GM19023 (cell line): ENCODE data around the gene FAM120B.
"Not testable (repeated sequence)": the region's sequence is repeated elsewhere in the genome, so short reads cannot be mapped to it uniquely, and the experiment has no call there.

Experiments
- ATAC-seq: cut with Tn5 transposase; IDR thresholded peaks from one replicate; pipeline ENCODE4 v1.9.1; 2021; ENCODE audit warnings: mild to moderate bottlenecking, moderate library complexity; ENCODE audit not compliant: unreplicated experiment

FAM120B gene

GRCh38 chr6:170378502-170378901, 71.9 kb downstream of the FAM120B start:
- ATAC-seq = no peak

DNA sequence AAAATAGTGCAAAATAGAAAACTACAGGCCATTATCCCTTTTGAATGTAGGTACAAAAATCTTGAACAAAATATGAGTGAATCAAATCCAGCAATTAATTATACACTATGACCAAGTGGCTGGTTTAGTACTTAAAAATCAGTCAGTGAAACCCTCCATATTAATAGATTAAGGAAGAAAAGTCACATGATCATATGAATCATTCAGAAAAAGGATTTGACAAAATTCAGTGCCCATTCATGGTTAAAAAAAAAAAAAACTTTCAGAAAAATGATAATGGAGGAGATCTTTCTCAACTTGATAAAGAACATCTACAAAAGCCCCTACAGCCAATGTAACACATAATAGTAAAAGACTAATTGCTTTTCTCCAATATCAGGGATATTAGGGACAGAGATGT, 75.0 kb downstream of the FAM120B start:
- ATAC-seq = no peak

DNA sequence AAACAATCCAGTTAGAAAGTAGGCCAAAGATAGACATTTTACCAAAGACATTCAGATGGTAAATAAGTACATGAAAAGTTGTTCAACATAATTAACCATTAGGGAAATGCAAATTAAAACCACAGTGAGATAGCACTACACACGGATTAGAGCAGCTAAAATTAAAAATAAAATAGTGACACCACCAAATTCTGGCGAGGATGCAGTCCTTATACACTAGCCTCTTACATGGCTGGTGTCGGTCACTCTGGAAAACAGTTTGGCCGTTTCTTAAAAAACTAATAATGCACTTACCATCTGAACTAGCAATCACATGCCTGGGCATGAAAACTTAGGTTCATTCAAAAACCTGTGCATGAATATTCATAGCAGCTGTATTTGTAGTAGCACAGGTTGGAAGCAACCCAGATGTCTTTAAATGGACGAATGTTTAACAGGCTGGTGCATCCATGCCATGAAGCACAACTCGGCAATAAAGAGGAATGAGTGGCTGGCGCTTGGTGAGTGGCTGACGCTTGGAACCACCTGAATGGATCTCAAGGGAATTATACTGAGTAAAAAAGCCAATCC, 77.0 kb downstream of the FAM120B start:
- no peak for ATAC-seq

DNA sequence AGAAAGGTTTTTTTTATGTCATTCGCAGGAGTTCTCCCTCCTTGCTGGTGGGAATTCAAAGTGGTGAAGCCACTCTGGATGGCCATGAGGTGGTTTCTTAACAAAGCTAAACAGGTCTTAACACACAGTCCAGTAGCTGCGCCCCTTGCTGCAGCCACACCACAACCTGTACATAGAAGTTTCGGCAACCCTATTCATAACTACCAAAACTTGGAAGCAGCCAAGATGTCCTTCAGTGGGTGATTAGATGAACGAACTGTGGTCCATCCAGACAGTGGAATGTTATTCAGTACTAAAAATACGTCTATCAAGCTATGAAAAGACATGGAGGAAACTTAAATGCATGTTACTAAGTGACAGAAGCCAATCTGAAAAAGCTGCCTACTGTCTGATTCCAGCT, 78.9 kb downstream of the FAM120B start:
- ATAC-seq = no peak

DNA sequence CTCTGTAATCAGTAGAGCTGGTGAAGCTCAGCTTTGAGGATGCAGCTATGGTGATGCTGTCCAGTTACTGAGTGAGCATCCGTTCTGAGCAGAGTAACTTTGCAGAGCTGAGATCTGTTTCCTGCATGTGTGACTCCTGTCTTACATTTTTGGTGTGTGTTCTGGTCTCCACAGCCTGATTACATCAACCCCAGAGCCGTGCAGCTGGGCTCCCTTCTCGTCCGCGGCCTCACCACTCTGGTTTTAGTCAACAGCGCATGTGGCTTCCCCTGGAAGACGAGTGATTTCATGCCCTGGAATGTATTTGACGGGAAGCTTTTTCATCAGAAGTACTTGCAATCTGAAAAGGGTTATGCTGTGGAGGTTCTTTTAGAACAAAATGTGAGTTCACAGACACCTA, 81.6 kb downstream of the FAM120B start:
- no peak for ATAC-seq

GRCh38 chr6:170393033-170393432, 86.5 kb downstream of the FAM120B start:
- no peak for ATAC-seq

- no peak for ATAC-seq
These were observed 87.3 kb downstream of the FAM120B start for GRCh38 chr6:170393807-170394399.

- ATAC-seq = no peak
These were observed 88.4 kb downstream of the FAM120B start for GRCh38 chr6:170394980-170395379.

- ATAC-seq = not testable (repeated sequence)
These were observed 92.3 kb downstream of the FAM120B start for GRCh38 chr6:170398743-170399369.

GRCh38 chr6:170399955-170400558, 93.5 kb downstream of the FAM120B start:
- not testable (repeated sequence) for ATAC-seq

DNA sequence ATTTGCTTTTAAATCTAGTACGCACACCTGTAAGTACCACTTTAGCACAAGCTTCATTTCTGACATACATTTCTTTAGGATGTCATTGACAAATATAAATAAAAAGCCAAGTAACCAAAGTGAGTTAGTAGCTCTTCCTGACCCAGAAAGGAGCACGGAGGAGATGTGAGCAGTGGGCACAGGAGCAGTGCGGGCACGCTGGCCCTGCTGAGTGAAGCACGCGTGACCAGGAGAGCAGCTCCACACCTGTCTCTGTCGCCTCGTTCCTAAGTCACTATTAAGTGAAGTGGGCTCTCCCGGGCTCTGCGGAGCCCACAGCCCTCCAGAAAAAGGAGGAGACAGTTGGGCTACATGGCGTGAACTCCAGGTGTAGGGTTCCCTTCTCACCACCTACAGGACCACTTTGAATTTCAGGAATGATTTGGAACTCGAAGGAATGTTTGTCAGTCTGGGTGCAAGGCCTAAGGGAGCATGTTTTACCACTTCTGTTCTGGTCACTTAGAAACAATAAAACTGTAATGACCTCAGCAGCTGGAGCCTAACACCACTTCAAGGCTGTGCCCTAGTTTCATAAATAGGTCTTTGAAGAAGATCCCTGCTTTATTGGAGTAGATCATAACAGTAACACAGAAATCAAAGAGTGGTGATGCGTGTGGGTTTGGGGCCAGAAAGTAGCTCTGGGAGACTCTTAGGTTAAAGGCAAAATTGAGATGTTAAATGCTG, 95.9 kb downstream of the FAM120B start:
- no peak for ATAC-seq

DNA sequence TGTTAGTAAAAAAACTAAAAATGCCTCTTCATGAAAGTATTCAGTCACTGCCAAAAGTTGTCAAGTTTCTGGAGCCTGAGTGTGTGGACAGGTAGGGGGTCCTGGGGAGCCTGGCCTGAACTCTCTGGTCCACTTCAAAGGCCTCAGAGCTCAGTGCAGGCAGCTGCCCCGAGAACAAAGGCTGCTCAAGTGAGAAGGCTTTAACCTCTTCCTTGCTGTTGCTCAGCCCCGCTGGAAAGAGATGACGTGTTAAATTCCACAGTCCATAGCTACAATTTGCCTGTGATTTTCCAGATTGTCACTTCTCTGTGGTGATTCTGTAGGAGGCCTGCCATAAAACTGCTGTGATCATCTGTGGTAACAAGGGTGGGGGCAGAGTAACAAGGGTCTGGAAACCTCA, 96.9 kb downstream of the FAM120B start:
- no peak for ATAC-seq

DNA sequence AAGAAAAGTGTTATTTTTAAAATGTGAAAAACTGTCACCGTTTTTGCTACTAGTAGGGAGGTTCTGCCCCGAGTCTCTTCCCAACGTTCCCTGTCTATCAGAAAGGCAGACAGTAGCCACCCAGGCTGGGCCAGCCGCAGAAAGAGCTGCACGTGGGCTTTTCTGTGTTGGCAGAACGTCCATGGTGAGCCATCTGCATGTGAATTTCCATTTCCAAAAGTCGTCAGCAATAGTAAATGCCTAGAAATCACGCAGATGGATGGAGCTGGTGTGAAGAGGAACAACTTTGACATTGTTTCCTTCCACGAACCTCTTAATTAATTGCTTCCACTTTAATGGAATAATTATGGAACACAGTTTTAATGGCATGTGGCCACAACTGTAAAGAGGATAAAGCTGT, 97.5 kb downstream of the FAM120B start:
- ATAC-seq = no peak

DNA sequence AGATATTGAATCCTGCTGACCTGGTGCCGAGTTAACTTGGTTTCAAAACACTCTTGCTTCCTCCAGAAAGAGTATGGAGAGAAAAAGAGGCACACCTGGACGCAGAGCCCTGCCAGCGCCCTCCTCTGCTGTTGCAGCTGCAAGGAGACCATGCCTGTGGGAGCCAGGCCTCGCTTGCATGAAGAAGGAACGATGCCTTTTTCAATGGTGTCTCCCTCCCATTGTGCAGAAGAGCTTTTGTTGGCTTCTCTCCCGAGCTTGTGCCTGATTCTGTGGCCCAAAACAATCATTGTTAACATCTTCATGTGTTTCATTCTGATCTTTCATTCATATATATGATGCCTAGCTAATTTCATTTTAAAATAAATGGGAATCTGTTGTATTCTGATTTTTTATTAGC, 98.1 kb downstream of the FAM120B start:
- no peak for ATAC-seq

- no peak for ATAC-seq
These were observed 98.9 kb downstream of the FAM120B start for GRCh38 chr6:170405311-170405975.

- ATAC-seq = no peak
These were observed 100.6 kb downstream of the FAM120B start for GRCh38 chr6:170407200-170407599.

GRCh38 chr6:170407932-170408331, 101.4 kb downstream of the FAM120B start:
- ATAC-seq = no peak

DNA sequence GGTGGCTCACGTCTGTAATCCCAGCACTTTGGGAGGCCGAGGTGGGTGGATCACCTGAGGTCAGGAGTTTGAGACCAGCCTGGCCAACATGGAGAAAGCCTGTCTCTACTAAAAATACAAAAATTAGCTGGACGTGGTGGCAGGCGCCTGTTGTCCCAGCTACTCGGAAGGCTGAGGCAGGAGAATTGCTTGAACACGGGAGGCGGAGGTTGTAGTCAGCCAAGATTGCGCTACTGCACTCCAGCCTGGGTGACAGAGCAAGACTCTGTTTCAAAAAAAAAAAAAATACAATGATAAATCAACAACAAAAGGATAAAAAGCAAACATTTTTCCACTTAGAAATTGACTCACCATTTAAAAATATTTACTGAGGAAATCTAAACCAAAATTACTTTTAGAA, 103.2 kb downstream of the FAM120B start:
- ATAC-seq = not testable (repeated sequence)

DNA sequence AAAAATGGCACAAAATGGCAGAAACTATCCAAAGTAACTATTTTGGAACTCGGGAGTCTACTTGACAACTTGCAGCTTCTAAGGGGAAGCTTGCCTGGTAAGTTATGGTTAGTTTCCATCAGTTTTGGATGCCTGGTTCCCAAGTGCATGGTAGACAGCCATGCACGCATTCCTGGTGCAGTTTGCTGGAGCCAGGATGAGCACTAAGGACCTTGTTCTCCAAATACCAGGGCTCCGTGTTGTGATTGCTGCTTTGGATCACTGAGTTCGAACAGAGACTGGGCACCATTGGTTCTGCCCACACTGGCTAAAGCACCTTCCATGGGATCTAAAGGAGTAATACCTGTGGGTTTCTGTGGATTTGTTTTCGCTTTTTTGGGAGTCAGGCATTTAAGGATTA, 103.7 kb downstream of the FAM120B start:
- no peak for ATAC-seq

DNA sequence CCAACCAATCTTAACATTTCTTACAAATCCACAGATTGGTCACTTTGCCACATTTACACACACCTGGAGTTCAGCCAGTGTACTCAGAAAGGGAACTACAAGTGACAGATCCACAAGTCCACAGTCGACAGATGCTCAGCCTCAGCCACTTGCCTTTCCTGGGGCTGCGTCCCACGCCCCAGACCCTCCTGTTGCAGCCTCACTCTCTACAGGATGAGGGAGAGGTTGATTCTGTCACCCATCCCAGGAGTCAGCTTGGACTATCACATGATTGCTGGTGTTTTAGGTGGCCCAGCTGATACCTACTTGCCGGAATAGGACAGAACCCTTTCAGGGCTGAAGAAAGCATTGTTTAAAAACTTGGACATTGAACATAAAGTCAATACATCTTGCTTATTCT, 108.8 kb downstream of the FAM120B start:
- ATAC-seq = no peak

- no peak for ATAC-seq
These were observed 109.7 kb downstream of the FAM120B start for GRCh38 chr6:170416303-170416702.
